Activated T-helper 2 cell treated with anti-CD3 and anti-CD28 coated beads, Interferon-gamma antibody, Interleukin-2, Interleukin-4, amounts not matched to agents 10 μg/mL and 5 μg/mL and 100 μg/mL, durations not matched to agents 14 hours and 24 hours and 36 hours (primary cell): Measurements from ENCODE around the gene KCNJ9. TPM values are rescaled to one million over a fixed set of nuclear protein-coding genes. Genes with fewer than 3 reads are reported as not detected.

ENCODE experiments used
- DNase-seq: peaks from one replicate; pipeline ENCODE4 v3.0.0; 2021; ENCODE audit warnings: low spot score
- H3K27ac Mint-ChIP-seq: one replicate; pipeline ENCODE4 v1.8.0; 2021; ENCODE audit warnings: mixed read lengths
- H3K27me3 Mint-ChIP-seq: one replicate; pipeline ENCODE4 v1.8.0; 2021; ENCODE audit warnings: low read depth, mixed read lengths
- H3K36me3 Mint-ChIP-seq: one replicate; pipeline ENCODE4 v1.8.0; 2021; ENCODE audit warnings: low read depth, mixed read lengths
- H3K4me1 Mint-ChIP-seq: one replicate; pipeline ENCODE4 v1.8.0; 2021; ENCODE audit warnings: low read depth, mixed read lengths
- H3K4me3 Mint-ChIP-seq: one replicate; pipeline ENCODE4 v1.8.0; 2021; ENCODE audit warnings: low read depth, mild to moderate bottlenecking, moderate library complexity, mixed read lengths
- H3K9me3 Mint-ChIP-seq: one replicate; pipeline ENCODE4 v1.8.0; 2021; ENCODE audit warnings: mixed read lengths
- intact Hi-C: fragments of 100-400 bp; cut with micrococcal nuclease; formaldehyde crosslinking; loops from one replicate; pipeline ENCODE4 v1.15.1; 2023
- total RNA-seq: library from RNA; stranded (reverse); gene quantifications from 2 replicates; pipeline ENCODE4 v1.2.3, GENCODE V29; 2022

Gene KCNJ9
- total RNA-seq, 1 donor from 2014 or later = not detected

GRCh38 chr1:160053548-160054365 is 27.6 kb upstream of the KCNJ9 start:
- H3K27ac Mint-ChIP-seq = no peak overlapping the region
- H3K9me3 Mint-ChIP-seq = no peaks in the 10 kb centered on the region
- no peak overlapping the region for H3K4me3 Mint-ChIP-seq
- H3K36me3 Mint-ChIP-seq = no peaks in the 10 kb centered on the region
- peaks cover 40% of the 10 kb centered on the region for H3K27me3 Mint-ChIP-seq
- DNase-seq = no peak
- intact Hi-C loops = no loop called here
- H3K4me1 Mint-ChIP-seq = no peaks in the 10 kb centered on the region

- DNase-seq = no peak
- no peak overlapping the region for H3K4me3 Mint-ChIP-seq
- no peak overlapping the region for H3K27ac Mint-ChIP-seq
- H3K27me3 Mint-ChIP-seq = peaks cover 44% of the 10 kb centered on the region
- intact Hi-C loops = no loop called here
- H3K9me3 Mint-ChIP-seq = no peaks in the 10 kb centered on the region
- no peaks in the 10 kb centered on the region for H3K36me3 Mint-ChIP-seq
- H3K4me1 Mint-ChIP-seq = no peaks in the 10 kb centered on the region
Measured at GRCh38 chr1:160056648-160057169, 24.6 kb upstream of the KCNJ9 start.

GRCh38 chr1:160058087-160058486 is 23.3 kb upstream of the KCNJ9 start:
- Mint-ChIP-seq H3K9me3 (no peaks in the 10 kb centered on the region), H3K4me3 (no peak overlapping the region), H3K27ac (no peak overlapping the region), H3K36me3 (no peaks in the 10 kb centered on the region), H3K4me1 (no peaks in the 10 kb centered on the region), H3K27me3 (peaks cover 36% of the 10 kb centered on the region)
- no peak for DNase-seq
- intact Hi-C loops = no loop called here

- Mint-ChIP-seq H3K4me1 (no peaks in the 10 kb centered on the region), H3K9me3 (no peaks in the 10 kb centered on the region), H3K4me3 (no peak overlapping the region), H3K27ac (no peak overlapping the region), H3K36me3 (no peaks in the 10 kb centered on the region), H3K27me3 (peaks cover 28% of the 10 kb centered on the region)
- DNase-seq = no peak
- intact Hi-C loops = no loop called here
Measured at GRCh38 chr1:160061369-160062229, 19.7 kb upstream of the KCNJ9 start.

- Mint-ChIP-seq H3K9me3 (no peaks in the 10 kb centered on the region), H3K27ac (no peak overlapping the region), H3K36me3 (no peaks in the 10 kb centered on the region), H3K4me3 (no peak overlapping the region), H3K27me3 (peaks cover 28% of the 10 kb centered on the region), H3K4me1 (no peaks in the 10 kb centered on the region)
- DNase-seq = no peak
- intact Hi-C loops = no loop called here
Measured at GRCh38 chr1:160062230-160062532, 19.2 kb upstream of the KCNJ9 start.

- no peak overlapping the region for H3K4me3 Mint-ChIP-seq
- H3K4me1 Mint-ChIP-seq = no peaks in the 10 kb centered on the region
- H3K9me3 Mint-ChIP-seq = no peaks in the 10 kb centered on the region
- H3K27ac Mint-ChIP-seq = no peak overlapping the region
- peaks cover 27% of the 10 kb centered on the region for H3K27me3 Mint-ChIP-seq
- H3K36me3 Mint-ChIP-seq = no peaks in the 10 kb centered on the region
- DNase-seq = no peak
- intact Hi-C loops = no loop called here
Measured at GRCh38 chr1:160063176-160063575, 18.2 kb upstream of the KCNJ9 start.

GRCh38 chr1:160064164-160064563 is 17.2 kb upstream of the KCNJ9 start:
- Mint-ChIP-seq H3K9me3 (no peaks in the 10 kb centered on the region), H3K36me3 (no peaks in the 10 kb centered on the region), H3K27me3 (peaks cover 32% of the 10 kb centered on the region), H3K27ac (no peak overlapping the region), H3K4me3 (no peak overlapping the region), H3K4me1 (no peaks in the 10 kb centered on the region)
- DNase-seq = no peak
- intact Hi-C loops = no loop called here

- intact Hi-C loops = no loop called here
- H3K36me3 Mint-ChIP-seq = no peaks in the 10 kb centered on the region
- no peak for DNase-seq
- H3K4me3 Mint-ChIP-seq = no peak overlapping the region
- peaks cover 32% of the 10 kb centered on the region for H3K27me3 Mint-ChIP-seq
- H3K4me1 Mint-ChIP-seq = peaks cover 2% of the 10 kb centered on the region
- H3K27ac Mint-ChIP-seq = no peak overlapping the region
- no peaks in the 10 kb centered on the region for H3K9me3 Mint-ChIP-seq
Measured at GRCh38 chr1:160064746-160065145, 16.6 kb upstream of the KCNJ9 start.

- Mint-ChIP-seq H3K4me1 (peaks cover 17% of the 10 kb centered on the region), H3K36me3 (no peaks in the 10 kb centered on the region), H3K27ac (no peak overlapping the region), H3K27me3 (peaks cover 36% of the 10 kb centered on the region), H3K9me3 (no peaks in the 10 kb centered on the region), H3K4me3 (no peak overlapping the region)
- intact Hi-C loops = no loop called here
- DNase-seq = no peak
Measured at GRCh38 chr1:160066829-160067745, 14.3 kb upstream of the KCNJ9 start.

- Mint-ChIP-seq H3K27me3 (peaks cover 36% of the 10 kb centered on the region), H3K36me3 (no peaks in the 10 kb centered on the region), H3K4me1 (peaks cover 18% of the 10 kb centered on the region)
Measured at GRCh38 chr1:160068225-160068624, 13.1 kb upstream of the KCNJ9 start.

GRCh38 chr1:160069460-160070231 is 11.7 kb upstream of the KCNJ9 start, which contains the start of gene KCNJ10:
Gene KCNJ10 (minus strand): TSS chr1:160070160. CDS start chr1:160042532, 27,628 bp downstream.
- peaks cover 36% of the 10 kb centered on the region for H3K27me3 Mint-ChIP-seq
- H3K4me1 Mint-ChIP-seq = peaks cover 18% of the 10 kb centered on the region
- H3K27ac Mint-ChIP-seq = no peak within 1 kb of the TSS
- H3K9me3 Mint-ChIP-seq = no peaks in the 10 kb centered on the region
- no peak for DNase-seq
- no peaks in the 10 kb centered on the region for H3K36me3 Mint-ChIP-seq
- intact Hi-C loops = loop anchor here (1.0 to 5.0 kb wide), 2 partner anchors 9 to 37 kb away; partner anchors contain the start of gene PIGM
- peak within 1 kb of the TSS; percentile 77 for H3K4me3 Mint-ChIP-seq

More at GRCh38 chr1:160068225-160068624, 13.1 kb upstream of the KCNJ9 start:
- H3K27ac Mint-ChIP-seq = no peak overlapping the region
- H3K9me3 Mint-ChIP-seq = no peaks in the 10 kb centered on the region
- no peak overlapping the region for H3K4me3 Mint-ChIP-seq
- DNase-seq = no peak
- intact Hi-C loops = no loop called here
